DND-41 (cell line): ENCODE results near the gene LAMA4.

Experiments used
- ATAC-seq: fragments of 200-7000 bp; cut with Tn5 transposase; 3 replicates; pipeline ENCODE4 v1.9.1; 2021; ENCODE audit warnings: low read depth; ENCODE audit not compliant: insufficient read depth
- DNase-seq: peaks from one replicate; pipeline ENCODE4 v3.0.0-alpha.2; 2020
- H2AFZ ChIP-seq: 2 replicates; pipeline ENCODE4 v1.6.0; 2012; ENCODE audit warnings: low read depth, low read length
- H3K27ac ChIP-seq: 2 replicates; pipeline ENCODE4 v1.5.1; 2012; ENCODE audit warnings: low read length, inconsistent platforms
- H3K27me3 ChIP-seq: fragments of 200-600 bp; sonication (generic); 2 replicates; pipeline ENCODE4 v1.6.0; 2012; ENCODE audit warnings: low read length, mild to moderate bottlenecking, inconsistent platforms; ENCODE audit not compliant: insufficient read depth, poor library complexity
- H3K36me3 ChIP-seq: 2 replicates; pipeline ENCODE4 v1.5.1; 2012; ENCODE audit warnings: low read length, inconsistent platforms; ENCODE audit not compliant: insufficient read depth
- H3K4me1 ChIP-seq: 2 replicates; pipeline ENCODE4 v1.5.1; 2012; ENCODE audit warnings: mild to moderate bottlenecking, low read length; ENCODE audit not compliant: insufficient read depth
- H3K4me2 ChIP-seq: 2 replicates; pipeline ENCODE4 v1.6.0; 2012; ENCODE audit warnings: mild to moderate bottlenecking, moderate library complexity, low read length, inconsistent platforms; ENCODE audit not compliant: insufficient read depth
- H3K4me3 ChIP-seq, 2 experiments: fragments of 200-600 bp in 1 of 2; shearing (Covaris generic) in 1 of 2; 2 replicates each; pipeline ENCODE4 v1.5.1; 2012 to 2016; ENCODE audit warnings: inconsistent platforms in 2 of 2, low read length in 2 of 2, mild to moderate bottlenecking in 2 of 2, low read depth in 1 of 2, moderate library complexity in 1 of 2
- H3K79me2 ChIP-seq: 2 replicates; pipeline ENCODE4 v1.6.0; 2012; ENCODE audit warnings: low read length, inconsistent platforms; ENCODE audit not compliant: insufficient read depth
- H3K9ac ChIP-seq: 2 replicates; pipeline ENCODE4 v1.6.0; 2012; ENCODE audit warnings: low read depth, mild to moderate bottlenecking, inconsistent platforms, low read length, moderate library complexity
- H3K9me3 ChIP-seq: 2 replicates; pipeline ENCODE4 v1.5.1; 2012; ENCODE audit warnings: low read length, moderate library complexity, mild to moderate bottlenecking, inconsistent platforms; ENCODE audit not compliant: insufficient read depth, severe bottlenecking
- H4K20me1 ChIP-seq: 2 replicates; pipeline ENCODE4 v1.6.0; 2012; ENCODE audit warnings: low read length; ENCODE audit not compliant: insufficient read depth
- CTCF ChIP-seq: IDR thresholded peaks from 2 replicates; pipeline ENCODE4 v1.5.1; 2012; ENCODE audit warnings: borderline replicate concordance, low read length, moderate library complexity, mild to moderate bottlenecking; ENCODE audit not compliant: poor library complexity, severe bottlenecking; ENCODE audit errors: extremely low read depth
- EZH2 ChIP-seq: IDR thresholded peaks from 3 replicates; pipeline ENCODE4 v1.6.1; 2012; ENCODE audit warnings: borderline replicate concordance, low read depth, mild to moderate bottlenecking, moderate library complexity, low read length, inconsistent platforms; ENCODE audit not compliant: severe bottlenecking

LAMA4 gene

DNA sequence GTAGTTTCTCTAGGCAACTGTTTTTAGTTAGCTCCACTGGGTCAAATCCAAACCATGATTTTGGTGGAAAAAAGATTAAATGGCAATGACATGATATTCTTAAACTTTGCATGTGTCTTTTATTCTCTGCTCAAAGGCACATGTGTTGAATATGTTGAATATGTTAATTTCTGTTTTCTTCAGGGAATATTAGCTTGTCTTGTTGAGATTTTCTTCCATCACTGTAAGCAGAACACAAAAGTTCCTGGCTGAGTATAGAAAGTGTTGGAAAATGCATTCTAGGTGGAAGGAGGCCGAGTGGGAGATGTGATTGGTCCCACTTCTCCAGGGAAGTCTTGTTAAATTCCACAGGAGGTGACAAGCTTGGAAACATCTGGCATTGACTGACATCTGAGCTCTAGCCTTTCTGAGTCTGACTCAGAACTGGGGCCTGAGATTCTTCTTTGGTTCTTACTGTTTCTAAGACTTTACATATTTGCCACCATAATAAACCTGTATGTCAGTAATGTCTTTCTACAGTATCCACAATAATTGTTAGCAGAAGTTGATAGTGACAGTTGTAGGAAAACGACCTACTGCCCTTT lies 81.1 kb downstream of the LAMA4 start:
- H3K4me3 ChIP-seq = no peak overlapping the region
- H3K4me1 ChIP-seq = no peaks in the 10 kb centered on the region
- no peaks in the 10 kb centered on the region for H3K79me2 ChIP-seq
- peaks cover 35% of the 10 kb centered on the region for H3K27me3 ChIP-seq
- no peaks in the 10 kb centered on the region for H4K20me1 ChIP-seq
- H3K36me3 ChIP-seq = no peaks in the 10 kb centered on the region
- no peaks in the 10 kb centered on the region for H3K9me3 ChIP-seq
- TF ChIP-seq EZH2 = no peak
- TF ChIP-seq CTCF = no peak
- ATAC-seq = no peak
- H3K27ac ChIP-seq = no peak overlapping the region
- DNase-seq = no peak
- no peak overlapping the region for H2AFZ ChIP-seq
- H3K9ac ChIP-seq = no peak overlapping the region
- no peak overlapping the region for H3K4me2 ChIP-seq

GRCh38 chr6:112172540-112172939 lies 81.8 kb downstream of the LAMA4 start:
- no peaks in the 10 kb centered on the region for H3K79me2 ChIP-seq
- H3K4me1 ChIP-seq = no peaks in the 10 kb centered on the region
- no peak for TF ChIP-seq EZH2
- TF ChIP-seq CTCF = no peak
- no peak overlapping the region for H3K4me2 ChIP-seq
- H3K4me3 ChIP-seq = no peak overlapping the region
- ATAC-seq (no peak), DNase-seq (no peak)
- H3K27ac ChIP-seq = no peak overlapping the region
- H2AFZ ChIP-seq = no peak overlapping the region
- H3K9ac ChIP-seq = no peak overlapping the region
- H3K27me3 ChIP-seq = peaks cover 35% of the 10 kb centered on the region
- H3K36me3 ChIP-seq = no peaks in the 10 kb centered on the region
- no peaks in the 10 kb centered on the region for H3K9me3 ChIP-seq
- no peaks in the 10 kb centered on the region for H4K20me1 ChIP-seq

DNA sequence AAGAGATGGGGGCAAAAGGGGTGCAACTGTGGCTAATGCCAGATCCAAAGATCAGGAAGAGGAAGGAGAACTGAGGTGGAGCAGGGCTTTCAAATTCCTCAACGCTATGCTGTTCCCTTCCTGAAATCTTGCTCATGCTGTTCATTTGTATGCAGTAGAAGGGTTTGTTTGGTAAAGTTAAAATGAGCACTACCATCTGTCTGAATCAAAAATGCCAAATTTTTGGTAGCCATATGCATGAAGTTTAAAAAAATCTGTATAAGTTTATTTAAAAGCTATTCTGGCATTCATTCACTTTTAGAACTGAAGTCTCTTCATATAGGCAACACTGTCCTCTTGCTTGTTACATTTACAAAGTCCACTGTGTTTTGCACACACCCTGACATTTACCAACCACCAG lies 84.8 kb downstream of the LAMA4 start:
- H4K20me1 ChIP-seq = no peaks in the 10 kb centered on the region
- H3K4me2 ChIP-seq = no peak overlapping the region
- no peak overlapping the region for H3K27ac ChIP-seq
- TF ChIP-seq CTCF = no peak
- TF ChIP-seq EZH2 = no peak
- no peak for ATAC-seq
- peaks cover 30% of the 10 kb centered on the region for H3K27me3 ChIP-seq
- no peaks in the 10 kb centered on the region for H3K9me3 ChIP-seq
- no peaks in the 10 kb centered on the region for H3K4me1 ChIP-seq
- H3K4me3 ChIP-seq = no peak overlapping the region
- no peaks in the 10 kb centered on the region for H3K36me3 ChIP-seq
- no peak overlapping the region for H3K9ac ChIP-seq
- no peak for DNase-seq
- H3K79me2 ChIP-seq = no peaks in the 10 kb centered on the region
- H2AFZ ChIP-seq = no peak overlapping the region
